ENCODE measurements around the gene GPC6.
A peak's percentile ranks its signal among the peaks of the same experiment; 100 is the strongest.

GPC6 gene

DNA sequence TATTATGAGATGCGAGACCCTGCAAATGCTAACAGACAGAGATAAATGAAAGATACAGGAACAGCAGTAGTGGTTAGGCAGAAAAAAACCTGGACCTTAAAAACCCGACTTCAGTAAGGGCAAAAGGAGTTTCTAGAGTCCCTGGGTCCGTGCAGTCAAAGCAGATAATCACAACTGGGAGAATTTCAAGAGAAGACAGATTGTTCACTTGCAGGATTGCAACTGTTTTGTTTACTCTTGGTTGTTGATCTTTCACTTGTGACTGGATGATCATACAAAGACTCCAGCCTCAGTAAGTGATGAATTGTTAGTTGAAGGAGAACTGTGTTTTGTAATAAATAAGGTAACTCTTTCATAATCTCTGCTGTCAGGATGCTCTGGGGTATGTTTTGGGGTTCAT lies 135.1 kb downstream of the GPC6 start:
- no peak for TF ChIP-seq CTCF (IDR thresholded peaks at IDR 0.05; ENCODE audit: low read depth, low read length, missing control alignments)
- H3K27me3 ChIP-seq (replicated peaks): no peaks in the 10 kb centered on the region
- no peak overlapping the region for H3K4me3 ChIP-seq (ENCODE audit: low read depth, low read length)
- DNase-seq: no peak
- H3K27ac ChIP-seq: no peak overlapping the region
- H3K36me3 ChIP-seq (replicated peaks): no peaks in the 10 kb centered on the region
- in situ Hi-C loops (cut with HindIII; ENCODE audit: low pct_ligation_motif_present, low sequenced_read_pairs): no loop called here

GRCh38 chr13:93364166-93364565 lies 137.6 kb downstream of the GPC6 start:
- peak; percentile 65 for DNase-seq
- Histone ChIP-seq H3K4me3 (ENCODE audit: low read depth, low read length) (no peak overlapping the region), H3K36me3 (replicated peaks) (no peaks in the 10 kb centered on the region), H3K27me3 (replicated peaks) (no peaks in the 10 kb centered on the region), H3K27ac (peak overlapping the region; percentile 30)
- in situ Hi-C loops (cut with HindIII; ENCODE audit: low pct_ligation_motif_present, low sequenced_read_pairs): no loop called here
- TF ChIP-seq CTCF (IDR thresholded peaks at IDR 0.05; ENCODE audit: low read depth, low read length, missing control alignments): no peak

DNA sequence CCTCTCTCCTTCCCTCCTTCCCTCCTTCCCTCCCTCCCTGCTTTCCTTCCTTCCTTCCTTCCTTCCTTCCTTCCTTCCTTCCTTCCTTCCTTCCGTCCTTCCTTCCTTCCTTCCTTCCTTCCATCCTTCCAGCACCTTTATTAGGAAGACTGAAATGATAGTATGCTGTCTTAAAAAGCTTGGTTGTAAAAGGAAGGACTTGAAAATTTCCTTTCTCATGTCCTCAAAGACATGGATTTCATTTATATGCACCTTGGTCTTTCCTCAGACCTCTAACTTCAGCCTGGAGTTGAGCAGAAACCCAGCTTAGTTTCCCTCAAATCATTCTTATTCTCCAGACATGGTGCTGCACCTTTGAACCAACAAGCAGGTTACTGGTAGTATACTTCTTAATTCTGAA lies 141.7 kb downstream of the GPC6 start:
- no peak overlapping the region for H3K27ac ChIP-seq
- no peak for DNase-seq
- no peaks in the 10 kb centered on the region for H3K27me3 ChIP-seq (replicated peaks)
- in situ Hi-C loops (cut with HindIII; ENCODE audit: low pct_ligation_motif_present, low sequenced_read_pairs): no loop called here
- no peak for TF ChIP-seq CTCF (IDR thresholded peaks at IDR 0.05; ENCODE audit: low read depth, low read length, missing control alignments)
- H3K36me3 ChIP-seq (replicated peaks): no peaks in the 10 kb centered on the region
- H3K4me3 ChIP-seq (ENCODE audit: low read depth, low read length): no peak overlapping the region

- H3K27me3 ChIP-seq (replicated peaks): no peaks in the 10 kb centered on the region
- no peak for DNase-seq
- H3K4me3 ChIP-seq (ENCODE audit: low read depth, low read length): no peak overlapping the region
- H3K36me3 ChIP-seq (replicated peaks): no peaks in the 10 kb centered on the region
- in situ Hi-C loops (cut with HindIII; ENCODE audit: low pct_ligation_motif_present, low sequenced_read_pairs): no loop called here
- no peak for TF ChIP-seq CTCF (IDR thresholded peaks at IDR 0.05; ENCODE audit: low read depth, low read length, missing control alignments)
- H3K27ac ChIP-seq: no peak overlapping the region
Measured at GRCh38 chr13:93368718-93369117, 142.1 kb downstream of the GPC6 start.

DNA sequence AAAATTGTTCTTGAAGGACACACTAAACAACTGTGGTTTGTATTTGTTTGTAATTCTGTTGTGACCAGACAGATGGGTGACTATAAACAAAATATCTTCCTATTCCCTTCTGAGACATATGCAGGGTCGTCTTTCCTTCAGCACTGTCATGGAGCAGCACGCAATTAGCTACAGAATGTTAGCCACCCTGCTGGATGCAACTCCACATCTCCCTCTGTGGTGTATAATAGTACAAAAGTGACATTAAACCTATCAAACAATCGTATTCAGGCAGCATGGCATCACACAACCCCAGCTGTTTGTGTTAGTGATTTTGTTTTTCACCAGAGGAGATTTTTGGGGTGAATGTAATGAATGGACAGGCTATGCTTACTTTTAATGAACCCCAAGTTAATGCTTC lies 146.2 kb downstream of the GPC6 start:
- H3K36me3 ChIP-seq (replicated peaks): no peaks in the 10 kb centered on the region
- H3K27ac ChIP-seq: no peak overlapping the region
- no peaks in the 10 kb centered on the region for H3K27me3 ChIP-seq (replicated peaks)
- no peak for DNase-seq
- TF ChIP-seq CTCF (IDR thresholded peaks at IDR 0.05; ENCODE audit: low read depth, low read length, missing control alignments): no peak
- no peak overlapping the region for H3K4me3 ChIP-seq (ENCODE audit: low read depth, low read length)
- in situ Hi-C loops (cut with HindIII; ENCODE audit: low pct_ligation_motif_present, low sequenced_read_pairs): no loop called here

DNA sequence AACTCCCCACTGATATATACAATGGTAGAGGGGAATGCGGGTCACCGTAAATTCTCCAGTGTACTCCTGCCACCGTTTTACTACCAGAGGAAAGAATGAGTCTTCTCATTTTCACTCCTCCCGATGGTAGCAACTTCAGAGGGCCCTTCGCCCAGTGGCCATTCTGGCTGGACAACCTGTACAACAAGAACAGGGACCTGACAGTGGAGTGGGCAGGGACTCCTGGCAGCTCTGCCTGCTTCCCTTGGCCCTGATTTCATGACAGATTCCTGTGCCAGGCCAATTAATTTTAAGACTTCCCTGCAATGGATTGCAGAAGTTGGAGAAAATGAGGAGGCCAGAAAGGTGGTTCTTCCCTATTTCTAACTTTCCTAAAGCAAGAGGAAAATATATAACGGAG lies 148.9 kb downstream of the GPC6 start:
- in situ Hi-C loops (cut with HindIII; ENCODE audit: low pct_ligation_motif_present, low sequenced_read_pairs): no loop called here
- H3K27me3 ChIP-seq (replicated peaks): no peaks in the 10 kb centered on the region
- H3K27ac ChIP-seq: no peak overlapping the region
- H3K4me3 ChIP-seq (ENCODE audit: low read depth, low read length): no peak overlapping the region
- no peak for TF ChIP-seq CTCF (IDR thresholded peaks at IDR 0.05; ENCODE audit: low read depth, low read length, missing control alignments)
- H3K36me3 ChIP-seq (replicated peaks): no peaks in the 10 kb centered on the region
- no peak for DNase-seq

Data from brain microvascular endothelial cell (primary cell).